GM12891 (cell line): Measurements from ENCODE around the gene KEL.
"Not testable (repeated sequence)": the region's sequence is repeated elsewhere in the genome, so short reads cannot be mapped to it uniquely, and the experiment has no call there.

ENCODE experiments used
- DNase-seq: peaks from one replicate; pipeline ENCODE4 v3.0.0; 2011; ENCODE audit warnings: low spot score; ENCODE audit not compliant: insufficient read length
- FAIRE-seq: peaks from 2 replicates; lab custom pipeline; 2011; peaks lifted over from hg19 to GRCh38; lab: Jason Lieb, UNC
- PAX5 ChIP-seq: IDR thresholded peaks from 2 replicates; pipeline ENCODE4 v1.6.1; 2011; ENCODE audit warnings: low read length, moderate library complexity, mild to moderate bottlenecking; ENCODE audit not compliant: insufficient read depth, severe bottlenecking
- POLR2A ChIP-seq: IDR thresholded peaks from 2 replicates; pipeline ENCODE4 v1.6.1; 2011; ENCODE audit warnings: low read depth, low read length, control low read depth
- POLR2AphosphoS5 ChIP-seq: IDR thresholded peaks from 2 replicates; pipeline ENCODE4 v1.6.1; 2011; ENCODE audit warnings: low read depth, low read length, control low read depth
- POU2F2 ChIP-seq: IDR thresholded peaks from 2 replicates; pipeline ENCODE4 v1.6.1; 2011; ENCODE audit warnings: low read depth, mild to moderate bottlenecking, control low read depth, low read length, moderate library complexity
- SPI1 ChIP-seq: IDR thresholded peaks from 2 replicates; pipeline ENCODE4 v1.6.1; 2011; ENCODE audit warnings: low read depth, low read length, control low read depth
- TAF1 ChIP-seq: IDR thresholded peaks from 2 replicates; pipeline ENCODE4 v1.6.1; 2011; ENCODE audit warnings: low read depth, low read length, control low read depth

KEL gene

GRCh38 chr7:142998966-142999365 is 36.8 kb upstream of the KEL start:
- DNase-seq, result no peak
- TF ChIP-seq PAX5 (no peak), POU2F2 (no peak), TAF1 (no peak), SPI1 (no peak)
- FAIRE-seq, result no peak

DNA sequence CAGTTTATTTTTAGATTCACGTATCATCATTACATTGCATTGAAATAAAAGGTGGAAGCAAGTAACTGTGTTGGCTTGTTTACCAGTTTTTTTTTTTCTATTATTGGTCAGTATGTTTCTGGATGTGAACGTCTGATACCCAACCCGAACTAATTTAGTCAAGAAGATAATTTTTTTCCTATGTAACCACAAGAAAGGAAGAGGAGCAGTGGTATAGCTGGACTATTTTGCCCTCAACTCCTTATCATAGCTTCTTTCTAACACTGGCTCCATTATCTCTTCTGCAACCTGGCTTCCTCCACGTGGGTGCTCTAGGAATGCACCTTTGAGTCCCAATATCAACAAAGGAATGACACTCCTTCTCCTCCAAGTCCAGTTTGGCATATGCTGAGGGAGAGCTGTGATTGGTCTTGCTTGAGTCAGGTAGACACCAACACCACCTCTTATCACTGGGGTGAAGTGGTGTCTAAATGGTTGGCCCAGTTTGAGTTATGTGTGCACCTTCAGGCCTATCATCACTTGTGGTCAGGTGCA is 35.4 kb upstream of the KEL start:
- FAIRE-seq, result no peak
- no peak for TF ChIP-seq POU2F2
- TF ChIP-seq TAF1, result no peak
- no peak for TF ChIP-seq PAX5
- TF ChIP-seq POLR2A, result no peak
- TF ChIP-seq SPI1, result no peak
- TF ChIP-seq POLR2AphosphoS5, result no peak
- DNase-seq, result no peak

GRCh38 chr7:142992427-142992826 is 30.3 kb upstream of the KEL start:
- TF ChIP-seq POU2F2 (no peak), POLR2AphosphoS5 (no peak), POLR2A (no peak), SPI1 (no peak), PAX5 (no peak), TAF1 (no peak)
- no peak for DNase-seq
- no peak for FAIRE-seq

DNA sequence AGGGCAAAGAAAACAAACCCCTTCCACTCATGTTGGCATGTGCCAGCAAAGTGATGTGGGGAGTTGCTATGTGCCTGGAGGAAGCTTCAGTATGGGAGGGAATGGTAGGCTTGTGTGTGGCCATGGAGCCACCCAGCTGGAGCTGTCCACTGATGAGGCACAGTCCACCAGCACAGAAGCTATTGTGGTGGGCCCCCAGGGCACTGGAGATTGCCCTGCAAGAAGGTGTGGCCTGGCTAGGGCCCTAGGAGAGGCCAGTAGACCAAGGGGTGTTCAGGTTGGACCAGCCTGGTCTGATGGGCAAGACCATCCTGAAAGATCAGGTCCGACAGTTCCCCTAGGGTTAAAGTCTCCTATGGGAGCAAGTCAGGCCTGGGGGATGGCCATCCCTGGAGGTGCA is 22.1 kb upstream of the KEL start:
- DNase-seq (no peak), FAIRE-seq (no peak)
- TF ChIP-seq POLR2AphosphoS5, result no peak
- no peak for TF ChIP-seq POU2F2
- TF ChIP-seq TAF1, result no peak
- no peak for TF ChIP-seq PAX5
- TF ChIP-seq SPI1, result no peak
- no peak for TF ChIP-seq POLR2A

DNA sequence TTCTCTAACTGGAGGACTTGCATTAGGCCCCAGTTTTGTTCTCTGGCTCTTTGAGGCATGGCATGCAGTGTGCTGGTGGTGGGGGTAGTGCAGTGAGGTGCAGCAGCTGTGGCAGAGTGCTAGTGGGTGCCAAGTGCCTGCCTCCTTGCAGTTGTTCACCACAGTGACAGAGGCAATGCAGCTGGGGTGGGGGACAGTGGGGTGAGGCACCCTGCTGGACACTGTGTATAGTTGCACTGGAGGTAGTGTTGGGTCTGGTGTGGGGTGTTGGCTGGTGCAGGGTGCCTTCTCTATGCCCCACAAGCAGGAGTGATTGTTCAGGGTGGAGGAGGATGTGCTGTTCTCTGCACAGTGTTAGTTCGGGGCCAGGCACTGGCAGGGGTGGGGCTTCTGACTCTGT is 21.7 kb upstream of the KEL start:
- FAIRE-seq (no peak), DNase-seq (no peak)
- TF ChIP-seq TAF1 (no peak), POLR2A (no peak)

- DNase-seq, FAIRE-seq: not testable (repeated sequence)
Measured at GRCh38 chr7:142978402-142978801, 16.2 kb upstream of the KEL start.

GRCh38 chr7:142974626-142975025 is 12.5 kb upstream of the KEL start:
- FAIRE-seq (no peak), DNase-seq (no peak)
- TF ChIP-seq PAX5 (no peak), SPI1 (no peak), POLR2AphosphoS5 (no peak), POLR2A (no peak), TAF1 (no peak), POU2F2 (no peak)

GRCh38 chr7:142969183-142969582 is 7.0 kb upstream of the KEL start:
- no peak for TF ChIP-seq POLR2A
- no peak for TF ChIP-seq SPI1
- TF ChIP-seq POU2F2, result no peak
- TF ChIP-seq PAX5, result no peak
- no peak for TF ChIP-seq TAF1
- TF ChIP-seq POLR2AphosphoS5, result no peak
- no peak for FAIRE-seq
- DNase-seq, result no peak

GRCh38 chr7:142968229-142968628 is 6.1 kb upstream of the KEL start:
- TF ChIP-seq POU2F2 (no peak), POLR2A (no peak), TAF1 (no peak), POLR2AphosphoS5 (no peak), SPI1 (no peak), PAX5 (no peak)
- no peak for DNase-seq
- FAIRE-seq, result no peak

- FAIRE-seq, result no peak
- TF ChIP-seq SPI1, result no peak
- TF ChIP-seq POU2F2, result no peak
- no peak for TF ChIP-seq POLR2AphosphoS5
- TF ChIP-seq PAX5, result no peak
- TF ChIP-seq TAF1, result no peak
- TF ChIP-seq POLR2A, result no peak
- DNase-seq, result no peak
Measured at GRCh38 chr7:142964502-142965246, 2.5 kb upstream of the KEL start.

DNA sequence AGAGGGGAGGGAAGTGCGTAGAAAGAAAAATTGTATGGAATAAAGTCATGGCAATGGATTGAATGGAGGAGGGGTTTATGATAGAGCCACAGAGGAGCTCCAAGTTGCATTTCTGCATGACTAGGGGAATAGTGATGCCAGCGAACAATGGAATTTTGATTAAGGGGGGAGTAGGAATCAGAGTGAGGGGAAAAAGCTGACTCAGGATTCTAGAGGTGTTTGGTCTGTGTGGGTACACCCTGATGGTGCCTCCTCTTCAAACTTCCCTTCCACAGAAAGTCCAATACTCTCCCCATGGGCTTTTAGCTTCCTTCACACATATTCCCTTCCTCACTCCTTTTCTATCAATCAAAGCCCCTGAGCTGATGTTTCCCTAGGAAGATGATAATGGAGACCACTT is 1.8 kb upstream of the KEL start:
- TF ChIP-seq SPI1 (no peak), PAX5 (no peak), POLR2AphosphoS5 (no peak), POLR2A (no peak)
- FAIRE-seq (no peak), DNase-seq (no peak)
